ENCODE data around the gene PUS1.

- no peak for TF ChIP-seq CTCF (IDR thresholded peaks at IDR 0.05; ENCODE audit: borderline replicate concordance, extremely low read depth, low read length, poor library complexity, severe bottlenecking)
- no peak for TF ChIP-seq EZH2 (IDR thresholded peaks at IDR 0.05; ENCODE audit: borderline replicate concordance, low read depth, low read length, severe bottlenecking)
These were observed 743 bp downstream of the PUS1 start for GRCh38 chr12:131929581-131930456.
